Trophoblast cell (in vitro differentiated cells and primary cell): ENCODE data around the gene LHX1.
A peak's percentile ranks its signal among the peaks of the same experiment; 100 is the strongest.

Source experiments
- DNase-seq, 2 donors: peaks; one replicate each; pipeline ENCODE4 v3.0.0-alpha.2; 2016
- H2AFZ ChIP-seq: 2 replicates; pipeline ENCODE4 v1.6.1; 2013; ENCODE audit warnings: low read length, moderate library complexity, mild to moderate bottlenecking; ENCODE audit not compliant: insufficient read depth, poor library complexity
- H2AK5ac ChIP-seq: 2 replicates; pipeline ENCODE4 v1.6.1; 2013; ENCODE audit warnings: mild to moderate bottlenecking, low read length
- H2BK120ac ChIP-seq: 2 replicates; pipeline ENCODE4 v1.6.1; 2013; ENCODE audit warnings: low read length, mild to moderate bottlenecking, moderate library complexity; ENCODE audit not compliant: insufficient read depth, poor library complexity
- H2BK12ac ChIP-seq: 2 replicates; pipeline ENCODE4 v1.6.1; 2013; ENCODE audit warnings: mild to moderate bottlenecking, low read length, moderate library complexity
- H2BK5ac ChIP-seq: 2 replicates; pipeline ENCODE4 v1.6.1; 2013; ENCODE audit warnings: low read length, low read depth, moderate library complexity, mild to moderate bottlenecking; ENCODE audit not compliant: poor library complexity
- H3K14ac ChIP-seq: 2 replicates; pipeline ENCODE4 v1.6.1; 2013; ENCODE audit warnings: mild to moderate bottlenecking, low read length
- H3K18ac ChIP-seq: 2 replicates; pipeline ENCODE4 v1.6.1; 2013; ENCODE audit warnings: mild to moderate bottlenecking, low read length
- H3K23ac ChIP-seq: 2 replicates; pipeline ENCODE4 v1.6.1; 2013; ENCODE audit warnings: low read length
- H3K27ac ChIP-seq: 2 replicates; pipeline ENCODE4 v1.5.1; 2013; ENCODE audit warnings: low read depth, mild to moderate bottlenecking, inconsistent platforms, low read length, moderate library complexity
- H3K27me3 ChIP-seq: 2 replicates; pipeline ENCODE4 v1.6.1; 2013; ENCODE audit warnings: inconsistent platforms, mild to moderate bottlenecking, low read length, moderate library complexity; ENCODE audit not compliant: insufficient read depth
- H3K36me3 ChIP-seq, 2 experiments: 1 replicate in 1 of 2; 2 replicates in 1 of 2; pipeline ENCODE4 v1.6.1; 2013; ENCODE audit warnings: low read length in 2 of 2, mild to moderate bottlenecking in 2 of 2, moderate library complexity in 1 of 2; ENCODE audit not compliant: insufficient read depth in 2 of 2, control insufficient read depth in 1 of 2
- H3K4ac ChIP-seq: 2 replicates; pipeline ENCODE4 v1.6.1; 2013; ENCODE audit warnings: low read depth, mild to moderate bottlenecking, low read length, moderate library complexity
- H3K4me1 ChIP-seq, 2 experiments: 1 replicate in 1 of 2; 2 replicates in 1 of 2; pipeline ENCODE4 v1.6.1; 2013; ENCODE audit warnings: low read length in 2 of 2, mild to moderate bottlenecking in 2 of 2, moderate library complexity in 1 of 2; ENCODE audit not compliant: insufficient read depth in 2 of 2, control insufficient read depth in 1 of 2
- H3K4me2 ChIP-seq: 2 replicates; pipeline ENCODE4 v1.6.1; 2013; ENCODE audit warnings: inconsistent platforms, mild to moderate bottlenecking, low read length, moderate library complexity
- H3K4me3 ChIP-seq: 2 replicates; pipeline ENCODE4 v1.5.1; 2013; ENCODE audit warnings: mild to moderate bottlenecking, low read depth, low read length, inconsistent platforms
- H3K79me1 ChIP-seq: one replicate; pipeline ENCODE4 v1.6.1; 2013; ENCODE audit warnings: low read length
- H3K79me2 ChIP-seq: 2 replicates; pipeline ENCODE4 v1.6.1; 2013; ENCODE audit warnings: low read length, mild to moderate bottlenecking; ENCODE audit not compliant: control insufficient read depth, insufficient read depth, poor library complexity
- H3K9ac ChIP-seq: 2 replicates; pipeline ENCODE4 v1.6.1; 2013; ENCODE audit warnings: mild to moderate bottlenecking, low read length
- H3K9me3 ChIP-seq: 2 replicates; pipeline ENCODE4 v1.6.1; 2013; ENCODE audit warnings: low read depth, mild to moderate bottlenecking, control low read depth, inconsistent platforms, low read length; ENCODE audit not compliant: insufficient read depth
- H4K12ac ChIP-seq: 2 replicates; pipeline ENCODE4 v1.6.1; 2013; ENCODE audit warnings: low read depth, mild to moderate bottlenecking, low read length, moderate library complexity
- H4K8ac ChIP-seq: 2 replicates; pipeline ENCODE4 v1.6.1; 2013; ENCODE audit warnings: low read depth, mild to moderate bottlenecking, low read length, moderate library complexity
- H4K91ac ChIP-seq: one replicate; pipeline ENCODE4 v1.6.1; 2013; ENCODE audit warnings: low read depth, mild to moderate bottlenecking, low read length, moderate library complexity
- WGBS: extraction: QIAGEN DNeasy Blood & Tissue Kit; methylation state at CpG from one replicate; pipeline ENCODE4 v1.1.7; 2013; ENCODE audit warnings: missing lambda C conversion rate; ENCODE audit not compliant: insufficient read length, insufficient coverage; ENCODE audit errors: extremely low coverage; 5-methylcytosine and 5-hydroxymethylcytosine counted together

Gene LHX1

GRCh38 chr17:36935671-36936454, 1.4 kb upstream of the LHX1 start:
- Histone ChIP-seq H2AK5ac (no peak overlapping the region), H2BK12ac (no peak overlapping the region), H3K23ac (no peak overlapping the region), H3K36me3 (no peaks in the 10 kb centered on the region), H2BK120ac (no peak overlapping the region), H4K8ac (no peak overlapping the region), H3K14ac (no peak overlapping the region), H3K18ac (no peak overlapping the region), H4K91ac (no peak overlapping the region), H3K4me3 (no peak overlapping the region), H3K4me1 (peaks cover 23 to 33% of the 10 kb centered on the region in 2 experiments), H3K4ac (no peak overlapping the region), H3K27ac (no peak overlapping the region), H2BK5ac (no peak overlapping the region), H3K79me2 (no peaks in the 10 kb centered on the region), H3K9me3 (peaks cover 17% of the 10 kb centered on the region), H2AFZ (no peak overlapping the region), H3K4me2 (peak overlapping the region; percentile 56), H4K12ac (no peak overlapping the region), H3K9ac (no peak overlapping the region), H3K27me3 (peaks cover 97% of the 10 kb centered on the region), H3K79me1 (no peaks in the 10 kb centered on the region)
- DNase-seq, result no peak
- no CpG with 5 or more reads among the region's 49 CpGs for WGBS

DNA sequence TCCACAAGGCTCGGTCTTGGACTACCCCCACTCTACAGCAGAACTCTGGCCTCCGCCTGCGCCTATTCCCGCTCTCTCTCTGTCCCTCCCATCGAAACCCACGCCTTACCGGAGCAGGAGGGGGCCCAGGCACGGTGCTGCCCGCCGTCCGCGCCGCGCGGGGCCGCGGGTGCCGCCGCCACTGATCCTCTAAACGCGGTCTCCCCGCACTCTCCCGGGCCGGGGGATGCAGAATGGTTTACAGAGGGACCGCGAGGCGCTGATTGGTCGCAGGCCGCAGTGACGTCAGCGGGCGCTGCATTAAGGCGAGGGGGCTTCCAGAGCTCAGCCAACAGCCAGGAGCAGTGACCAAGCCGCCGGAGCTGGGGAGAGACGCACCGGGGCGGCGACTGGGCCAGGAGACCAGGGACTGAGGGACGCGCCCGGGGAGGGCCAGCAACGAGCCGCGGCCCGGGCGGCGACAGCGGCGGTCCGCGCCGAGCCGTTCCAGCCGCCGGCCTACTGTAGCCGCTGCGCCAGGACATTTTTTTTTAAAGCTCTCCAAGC, 747 bp upstream of the LHX1 start:
- H3K9ac ChIP-seq, result no peak overlapping the region
- no peak overlapping the region for H3K23ac ChIP-seq
- no peak overlapping the region for H2AK5ac ChIP-seq
- peak overlapping the region; percentile 56 for H3K4me2 ChIP-seq
- peaks cover 97% of the 10 kb centered on the region for H3K27me3 ChIP-seq
- no peak overlapping the region for H2BK120ac ChIP-seq
- H3K9me3 ChIP-seq, result peaks cover 19% of the 10 kb centered on the region
- no peak overlapping the region for H3K4ac ChIP-seq
- no peak overlapping the region for H3K27ac ChIP-seq
- H2AFZ ChIP-seq, result peak overlapping the region; percentile 21
- no peak overlapping the region for H2BK12ac ChIP-seq
- no peak overlapping the region for H2BK5ac ChIP-seq
- H3K4me3 ChIP-seq, result peak overlapping the region; percentile 17
- no peak overlapping the region for H4K91ac ChIP-seq
- peak in 1 of 2 donors; percentile 8 for DNase-seq
- WGBS, result no CpG with 5 or more reads among the region's 58 CpGs
- H3K4me1 ChIP-seq, result peaks cover 23 to 33% of the 10 kb centered on the region in 2 experiments
- H3K14ac ChIP-seq, result no peak overlapping the region
- no peak overlapping the region for H3K18ac ChIP-seq
- H4K8ac ChIP-seq, result no peak overlapping the region
- H3K36me3 ChIP-seq, result no peaks in the 10 kb centered on the region
- H4K12ac ChIP-seq, result no peak overlapping the region
- H3K79me1 ChIP-seq, result no peaks in the 10 kb centered on the region
- no peaks in the 10 kb centered on the region for H3K79me2 ChIP-seq

DNA sequence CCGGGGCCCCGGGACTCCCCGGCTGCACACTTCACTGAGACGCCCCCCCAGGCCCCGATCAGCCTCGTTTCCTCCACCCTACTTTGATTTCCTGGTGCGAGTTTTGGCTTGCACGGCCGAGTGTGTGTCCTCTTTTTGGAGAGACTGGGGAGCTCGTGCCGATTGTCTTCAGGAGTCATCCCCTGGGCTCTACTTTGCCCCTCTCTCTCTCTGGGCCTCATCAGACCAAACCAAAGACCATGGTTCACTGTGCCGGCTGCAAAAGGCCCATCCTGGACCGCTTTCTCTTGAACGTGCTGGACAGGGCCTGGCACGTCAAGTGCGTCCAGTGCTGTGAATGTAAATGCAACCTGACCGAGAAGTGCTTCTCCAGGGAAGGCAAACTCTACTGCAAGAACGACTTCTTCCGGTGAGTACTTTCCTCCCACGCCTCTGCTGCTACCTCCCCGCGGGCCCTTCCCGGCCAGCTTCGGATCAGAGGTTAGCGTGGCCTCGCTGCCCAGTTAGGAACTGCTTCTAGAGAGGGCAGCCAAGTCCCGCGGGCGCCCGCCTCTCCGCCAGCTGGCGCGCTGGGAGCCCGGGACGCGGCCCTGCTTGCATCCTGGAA, 787 bp downstream of the LHX1 start:
- Histone ChIP-seq H3K79me1 (no peaks in the 10 kb centered on the region), H3K79me2 (no peaks in the 10 kb centered on the region), H3K18ac (no peak overlapping the region), H2AK5ac (no peak overlapping the region), H2BK5ac (no peak overlapping the region), H3K4me3 (no peak overlapping the region), H4K8ac (no peak overlapping the region), H3K23ac (no peak overlapping the region), H2BK120ac (no peak overlapping the region), H3K9me3 (peaks cover 24% of the 10 kb centered on the region), H4K91ac (no peak overlapping the region), H3K4me2 (peak overlapping the region; percentile 1), H2AFZ (no peak overlapping the region), H3K4ac (no peak overlapping the region), H4K12ac (no peak overlapping the region), H3K9ac (no peak overlapping the region), H3K4me1 (peaks cover 33 to 43% of the 10 kb centered on the region in 2 experiments), H3K14ac (no peak overlapping the region), H3K27me3 (peaks cover 98% of the 10 kb centered on the region), H2BK12ac (no peak overlapping the region), H3K36me3 (no peaks in the 10 kb centered on the region), H3K27ac (no peak overlapping the region)
- WGBS, result no CpG with 5 or more reads among the region's 36 CpGs
- DNase-seq, result peak in 1 of 2 donors; percentile 42

- no peak overlapping the region for H3K23ac ChIP-seq
- no peaks in the 10 kb centered on the region for H3K79me1 ChIP-seq
- H2BK120ac ChIP-seq, result no peak overlapping the region
- no peak overlapping the region for H3K27ac ChIP-seq
- DNase-seq, result no peak
- peaks cover 24% of the 10 kb centered on the region for H3K9me3 ChIP-seq
- H3K27me3 ChIP-seq, result peaks cover 98% of the 10 kb centered on the region
- no peak overlapping the region for H4K91ac ChIP-seq
- H4K8ac ChIP-seq, result no peak overlapping the region
- no CpG with 5 or more reads among the region's 25 CpGs for WGBS
- no peak overlapping the region for H3K14ac ChIP-seq
- H2AK5ac ChIP-seq, result no peak overlapping the region
- H3K36me3 ChIP-seq, result no peaks in the 10 kb centered on the region
- H3K4me2 ChIP-seq, result peak overlapping the region; percentile 1
- no peak overlapping the region for H2AFZ ChIP-seq
- H2BK12ac ChIP-seq, result no peak overlapping the region
- H3K4me3 ChIP-seq, result no peak overlapping the region
- no peak overlapping the region for H3K18ac ChIP-seq
- no peak overlapping the region for H2BK5ac ChIP-seq
- no peak overlapping the region for H4K12ac ChIP-seq
- H3K4me1 ChIP-seq, result peaks cover 36 to 43% of the 10 kb centered on the region in 2 experiments
- H3K79me2 ChIP-seq, result no peaks in the 10 kb centered on the region
- H3K9ac ChIP-seq, result no peak overlapping the region
- no peak overlapping the region for H3K4ac ChIP-seq
These were observed 1.3 kb downstream of the LHX1 start for GRCh38 chr17:36938566-36939051.
